Esophagus squamous epithelium (tissue), 4 donors: ENCODE results near the gene LINC00237.

Experiments
- POLR2A ChIP-seq, 4 donors: fragments of 450-650 bp; IDR thresholded peaks; one replicate each; pipeline ENCODE4 v1.6.1; 2017; ENCODE audit warnings: antibody characterized with exemption in 4 of 4, mild to moderate bottlenecking in 4 of 4, moderate library complexity in 3 of 4
- TF ChIP-seq, protein P1 (sequence below), 6 experiments: fragments of 450-650 bp in 4 of 6; fragments of 200-600 bp in 2 of 6; sonication (generic) in 2 of 6; IDR thresholded peaks; one replicate each; pipeline ENCODE4 v1.5.1; 2016 to 2019; ENCODE audit warnings: antibody characterized with exemption in 6 of 6, mild to moderate bottlenecking in 4 of 6, moderate library complexity in 4 of 6

DNA sequence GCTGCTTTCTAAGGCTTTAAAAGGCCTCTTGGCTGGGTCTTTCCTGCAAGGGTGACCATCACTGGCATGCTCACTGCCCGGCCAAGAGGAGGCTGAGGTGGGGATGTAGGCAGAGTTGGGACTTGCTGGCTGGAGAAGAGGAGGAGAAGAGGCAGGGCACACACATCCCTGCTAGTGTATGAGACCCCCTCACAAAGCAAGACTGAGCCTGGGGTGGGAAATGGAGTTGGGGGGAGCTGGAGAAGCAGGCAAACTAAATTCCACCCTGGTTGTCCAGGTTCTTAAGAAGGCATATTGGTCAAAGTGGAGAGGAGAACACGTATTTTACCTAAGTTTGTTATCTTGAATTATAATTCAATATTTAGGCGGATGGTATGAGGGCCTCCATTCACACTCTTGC is 18.0 kb upstream of the LINC00237 start:
- TF ChIP-seq, protein P1, sequence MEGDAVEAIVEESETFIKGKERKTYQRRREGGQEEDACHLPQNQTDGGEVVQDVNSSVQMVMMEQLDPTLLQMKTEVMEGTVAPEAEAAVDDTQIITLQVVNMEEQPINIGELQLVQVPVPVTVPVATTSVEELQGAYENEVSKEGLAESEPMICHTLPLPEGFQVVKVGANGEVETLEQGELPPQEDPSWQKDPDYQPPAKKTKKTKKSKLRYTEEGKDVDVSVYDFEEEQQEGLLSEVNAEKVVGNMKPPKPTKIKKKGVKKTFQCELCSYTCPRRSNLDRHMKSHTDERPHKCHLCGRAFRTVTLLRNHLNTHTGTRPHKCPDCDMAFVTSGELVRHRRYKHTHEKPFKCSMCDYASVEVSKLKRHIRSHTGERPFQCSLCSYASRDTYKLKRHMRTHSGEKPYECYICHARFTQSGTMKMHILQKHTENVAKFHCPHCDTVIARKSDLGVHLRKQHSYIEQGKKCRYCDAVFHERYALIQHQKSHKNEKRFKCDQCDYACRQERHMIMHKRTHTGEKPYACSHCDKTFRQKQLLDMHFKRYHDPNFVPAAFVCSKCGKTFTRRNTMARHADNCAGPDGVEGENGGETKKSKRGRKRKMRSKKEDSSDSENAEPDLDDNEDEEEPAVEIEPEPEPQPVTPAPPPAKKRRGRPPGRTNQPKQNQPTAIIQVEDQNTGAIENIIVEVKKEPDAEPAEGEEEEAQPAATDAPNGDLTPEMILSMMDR (IDR thresholded peaks at IDR 0.05) = no peak
- TF ChIP-seq POLR2A (IDR thresholded peaks at IDR 0.05) = no peak
